GM12892 (cell line): ENCODE results near the gene PNO1.
"Not testable (repeated sequence)": the region's sequence is repeated elsewhere in the genome, so short reads cannot be mapped to it uniquely, and the experiment has no call there.

Source experiments
- POLR2A ChIP-seq: IDR thresholded peaks from 2 replicates; pipeline ENCODE4 v1.6.1; 2011; ENCODE audit warnings: low read depth, low read length, control low read depth
- POLR2AphosphoS5 ChIP-seq: IDR thresholded peaks from 2 replicates; pipeline ENCODE4 v1.6.1; 2011; ENCODE audit warnings: low read depth, low read length, control low read depth

- TF ChIP-seq POLR2A, POLR2AphosphoS5: not testable (repeated sequence)
These were observed 17.5 kb downstream of the PNO1 start for GRCh38 chr2:68175210-68175609.
